HepG2 (cell line): ENCODE measurements around the gene LDB2.

ENCODE experiments used
- EZH2 ChIP-seq: conservative IDR thresholded peaks from 2 replicates; pipeline ENCODE4 v1.6.1; 2012; ENCODE audit warnings: mild to moderate bottlenecking, low read depth, low read length, moderate library complexity
- MAFK ChIP-seq, 2 experiments: IDR thresholded peaks in 1 of 2; conservative IDR thresholded peaks in 1 of 2; 2 replicates each; pipeline ENCODE4 v1.6.1; 2011; ENCODE audit warnings: improper control_type of control experiment in 2 of 2, low read length in 2 of 2
- MBNL3 ChIP-seq: fragments of 250-450 bp; sonication (Bioruptor Pico); conservative IDR thresholded peaks from 2 replicates; pipeline ENCODE4 v1.8.0; 2022; ENCODE audit warnings: mild to moderate bottlenecking, inconsistent platforms
- MXD4 ChIP-seq: IDR thresholded peaks from 2 replicates; pipeline ENCODE4 v1.6.1; 2016; ENCODE audit warnings: mild to moderate bottlenecking, missing biosample characterization, missing genetic modification reagents
- MZF1 ChIP-seq: sonication (generic); formaldehyde crosslinking; IDR thresholded peaks from 2 replicates; pipeline ENCODE4 v1.8.1; 2023; ENCODE audit warnings: mild to moderate bottlenecking, missing genetic modification reagents, borderline replicate concordance
- NFIC ChIP-seq: IDR thresholded peaks from 2 replicates; pipeline ENCODE4 v1.6.1; 2012; ENCODE audit warnings: mild to moderate bottlenecking, low read length, inconsistent platforms
- NR3C1 ChIP-seq: sonication (generic); formaldehyde crosslinking; IDR thresholded peaks from 2 replicates; pipeline ENCODE4 v1.4.0; 2020; ENCODE audit warnings: missing genetic modification reagents
- POLR2A ChIP-seq, 2 experiments: IDR thresholded peaks; 2 replicates each; pipeline ENCODE4 v1.6.1; 2011; ENCODE audit warnings: low read depth in 2 of 2, low read length in 2 of 2, mild to moderate bottlenecking in 1 of 2, moderate library complexity in 1 of 2; ENCODE audit not compliant: insufficient read depth in 1 of 2
- STAT5B ChIP-seq: sonication (generic); formaldehyde crosslinking; IDR thresholded peaks from 2 replicates; pipeline ENCODE4 v1.4.0; 2020; ENCODE audit warnings: missing genetic modification reagents
- ZBTB37 ChIP-seq: sonication (generic); formaldehyde crosslinking; IDR thresholded peaks from 2 replicates; pipeline ENCODE4 v1.4.0; 2020; ENCODE audit warnings: mild to moderate bottlenecking, missing genetic modification reagents
- ZNF274 ChIP-seq: sonication (generic); formaldehyde crosslinking; IDR thresholded peaks from 2 replicates; pipeline ENCODE4 v1.5.1; 2020; ENCODE audit warnings: mild to moderate bottlenecking, missing genetic modification reagents
- ZNF326 ChIP-seq: sonication (generic); formaldehyde crosslinking; IDR thresholded peaks from 2 replicates; pipeline ENCODE4 v1.4.0; 2020; ENCODE audit warnings: missing genetic modification reagents, borderline replicate concordance
- TF ChIP-seq, protein P1 (sequence below): sonication (generic); formaldehyde crosslinking; IDR thresholded peaks from 2 replicates; pipeline ENCODE4 v1.5.0; 2020; ENCODE audit warnings: mild to moderate bottlenecking, missing genetic modification reagents, moderate library complexity

DNA sequence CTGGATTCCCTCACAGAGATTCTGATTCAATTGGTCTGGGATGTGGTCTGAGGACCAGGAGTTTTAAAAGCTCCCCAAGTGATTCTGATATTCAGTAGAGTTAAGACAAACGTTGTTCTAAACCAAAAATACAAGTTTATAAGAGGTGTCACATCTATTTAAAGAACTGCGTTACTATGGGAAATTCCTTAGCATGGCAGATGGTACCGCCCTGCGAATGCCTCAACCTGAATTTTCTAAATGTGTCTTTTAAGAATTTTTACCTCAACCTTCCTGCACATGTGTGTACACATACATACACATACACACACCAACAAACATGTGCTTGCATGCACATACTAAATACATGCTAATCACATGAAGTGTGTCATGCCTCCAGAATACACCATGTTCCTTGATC is 343.3 kb downstream of the LDB2 start:
- TF ChIP-seq NR3C1 = no peak
- no peak for TF ChIP-seq MXD4
- no peak for TF ChIP-seq ZNF326 (CRISPR knock-in tag)
- no peak for TF ChIP-seq ZNF274 (CRISPR knock-in tag)
- no peak for TF ChIP-seq MBNL3
- TF ChIP-seq ZBTB37 = no peak
- no peak for TF ChIP-seq EZH2
- TF ChIP-seq MZF1 (CRISPR knock-in tag) = no peak
- TF ChIP-seq POLR2A (IDR thresholded peaks at IDR 0.05; ENCODE audit: insufficient read depth in 1 of 2, low read depth in 2 of 2, low read length in 2 of 2) = no peak
- TF ChIP-seq, protein P1, sequence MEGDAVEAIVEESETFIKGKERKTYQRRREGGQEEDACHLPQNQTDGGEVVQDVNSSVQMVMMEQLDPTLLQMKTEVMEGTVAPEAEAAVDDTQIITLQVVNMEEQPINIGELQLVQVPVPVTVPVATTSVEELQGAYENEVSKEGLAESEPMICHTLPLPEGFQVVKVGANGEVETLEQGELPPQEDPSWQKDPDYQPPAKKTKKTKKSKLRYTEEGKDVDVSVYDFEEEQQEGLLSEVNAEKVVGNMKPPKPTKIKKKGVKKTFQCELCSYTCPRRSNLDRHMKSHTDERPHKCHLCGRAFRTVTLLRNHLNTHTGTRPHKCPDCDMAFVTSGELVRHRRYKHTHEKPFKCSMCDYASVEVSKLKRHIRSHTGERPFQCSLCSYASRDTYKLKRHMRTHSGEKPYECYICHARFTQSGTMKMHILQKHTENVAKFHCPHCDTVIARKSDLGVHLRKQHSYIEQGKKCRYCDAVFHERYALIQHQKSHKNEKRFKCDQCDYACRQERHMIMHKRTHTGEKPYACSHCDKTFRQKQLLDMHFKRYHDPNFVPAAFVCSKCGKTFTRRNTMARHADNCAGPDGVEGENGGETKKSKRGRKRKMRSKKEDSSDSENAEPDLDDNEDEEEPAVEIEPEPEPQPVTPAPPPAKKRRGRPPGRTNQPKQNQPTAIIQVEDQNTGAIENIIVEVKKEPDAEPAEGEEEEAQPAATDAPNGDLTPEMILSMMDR = no peak
- no peak for TF ChIP-seq NFIC
- TF ChIP-seq MAFK (conservative IDR thresholded peaks at IDR 0.05 in 1 of 2, IDR thresholded peaks at IDR 0.05 in 1 of 2; ENCODE audit: low read length in 2 of 2) = no peak
- no peak for TF ChIP-seq STAT5B (CRISPR knock-in tag)
